ENCODE measurements around the gene CHCHD5. TPM values are rescaled to one million over a fixed set of nuclear protein-coding genes. Genes with fewer than 3 reads are reported as not detected.

CHCHD5 gene

GRCh38 chr2:112636605-112637288 lies 52.3 kb downstream of the CHCHD5 start:
- WGBS, 2 donors (ENCODE audit: extremely low coverage in 2 of 2, insufficient read length in 2 of 2, insufficient replicate concordance in 1 of 2) = no CpG with 5 or more reads among the region's 7 CpGs
- H3K4me3 ChIP-seq (ENCODE audit: low read length in 2 of 2) = no peak overlapping the region
- no peak overlapping the region for H3K23ac ChIP-seq (ENCODE audit: low read depth, low read length, poor library complexity)
- H3K27ac ChIP-seq (replicated peaks; ENCODE audit: low read length) = no peak overlapping the region
- no peak overlapping the region for H3K4ac ChIP-seq (ENCODE audit: low read length)
- no peak for DNase-seq (ENCODE audit: low spot score)
- H3K36me3 ChIP-seq (replicated peaks in 1 of 2; ENCODE audit: control insufficient read depth in 2 of 2, insufficient read depth in 2 of 2, low read length in 2 of 2) = no peaks in the 10 kb centered on the region
- peaks cover 0 to 25% (median 2%) of the 10 kb centered on the region in 3 experiments for H3K27me3 ChIP-seq (ENCODE audit: control insufficient read depth in 3 of 3, insufficient read depth in 3 of 3, low read depth in 1 of 3, low read length in 3 of 3)
- H2BK15ac ChIP-seq (ENCODE audit: low read length) = no peak overlapping the region
- peaks cover 1 to 12% of the 10 kb centered on the region in 2 donors for H3K4me1 ChIP-seq (ENCODE audit: control insufficient read depth in 2 of 2, insufficient read depth in 1 of 2, low read depth in 1 of 2, low read length in 2 of 2)
- no peak overlapping the region for H2BK5ac ChIP-seq (ENCODE audit: low read length)
- no peak overlapping the region for H2AK5ac ChIP-seq (ENCODE audit: low read depth, low read length)
- H2BK12ac ChIP-seq (ENCODE audit: low read length) = no peak overlapping the region
- no peak overlapping the region for H4K8ac ChIP-seq (ENCODE audit: low read depth, low read length)
- H3K4me2 ChIP-seq (ENCODE audit: insufficient read depth, low read length, poor library complexity, severe bottlenecking) = no peak overlapping the region
- H3K9me3 ChIP-seq (replicated peaks in 1 of 2; ENCODE audit: control insufficient read depth in 2 of 2, insufficient read depth in 1 of 2, low read depth in 1 of 2, low read length in 2 of 2) = no peaks in the 10 kb centered on the region
- no peak overlapping the region for H3K14ac ChIP-seq (ENCODE audit: low read length)
- peak overlapping the region; percentile 39 for H3K18ac ChIP-seq (ENCODE audit: low read length)
- H3K9ac ChIP-seq (ENCODE audit: low read depth, low read length, poor library complexity) = peak overlapping the region; percentile 57
- no peak overlapping the region for H4K91ac ChIP-seq (ENCODE audit: low read depth, low read length, poor library complexity)
- H2AFZ ChIP-seq (ENCODE audit: low read length) = no peak overlapping the region
- H2BK120ac ChIP-seq (ENCODE audit: low read depth, low read length) = no peak overlapping the region
- H3K79me1 ChIP-seq (ENCODE audit: low read depth, low read length) = no peaks in the 10 kb centered on the region

GRCh38 chr2:112637289-112637660 lies 52.9 kb downstream of the CHCHD5 start:
- Histone ChIP-seq H3K9me3 (replicated peaks in 1 of 2; ENCODE audit: control insufficient read depth in 2 of 2, insufficient read depth in 1 of 2, low read depth in 1 of 2, low read length in 2 of 2) (no peaks in the 10 kb centered on the region), H2BK120ac (ENCODE audit: low read depth, low read length) (no peak overlapping the region), H2AFZ (ENCODE audit: low read length) (no peak overlapping the region), H3K4me3 (ENCODE audit: low read length in 2 of 2) (no peak overlapping the region), H2AK5ac (ENCODE audit: low read depth, low read length) (no peak overlapping the region), H3K4me1 (ENCODE audit: control insufficient read depth in 2 of 2, insufficient read depth in 1 of 2, low read depth in 1 of 2, low read length in 2 of 2) (peaks cover 0 to 10% of the 10 kb centered on the region in 2 donors), H3K27me3 (ENCODE audit: control insufficient read depth in 3 of 3, insufficient read depth in 3 of 3, low read depth in 1 of 3, low read length in 3 of 3) (peaks cover 0 to 25% (median 2%) of the 10 kb centered on the region in 3 experiments), H3K9ac (ENCODE audit: low read depth, low read length, poor library complexity) (no peak overlapping the region), H3K18ac (ENCODE audit: low read length) (no peak overlapping the region), H3K4me2 (ENCODE audit: insufficient read depth, low read length, poor library complexity, severe bottlenecking) (no peak overlapping the region), H4K91ac (ENCODE audit: low read depth, low read length, poor library complexity) (no peak overlapping the region), H4K8ac (ENCODE audit: low read depth, low read length) (no peak overlapping the region), H3K79me1 (ENCODE audit: low read depth, low read length) (no peaks in the 10 kb centered on the region), H3K36me3 (replicated peaks in 1 of 2; ENCODE audit: control insufficient read depth in 2 of 2, insufficient read depth in 2 of 2, low read length in 2 of 2) (no peaks in the 10 kb centered on the region), H3K14ac (ENCODE audit: low read length) (no peak overlapping the region), H2BK12ac (ENCODE audit: low read length) (no peak overlapping the region), H3K4ac (ENCODE audit: low read length) (no peak overlapping the region), H2BK15ac (ENCODE audit: low read length) (no peak overlapping the region), H3K27ac (replicated peaks; ENCODE audit: low read length) (no peak overlapping the region), H2BK5ac (ENCODE audit: low read length) (no peak overlapping the region), H3K23ac (ENCODE audit: low read depth, low read length, poor library complexity) (no peak overlapping the region)
- no CpG with 5 or more reads among the region's 4 CpGs for WGBS, 2 donors (ENCODE audit: extremely low coverage in 2 of 2, insufficient read length in 2 of 2, insufficient replicate concordance in 1 of 2)
- DNase-seq (ENCODE audit: low spot score) = no peak

Small RNA genes within 50 kb of the gene (small RNA-seq; reads per million reads assigned to genes)
- not detected for gene RF00019 (ENCODE audit: insufficient read depth)

Data from neuronal stem cell (in vitro differentiated cells).